Retinal pigment epithelial cell (primary cell): ENCODE results near the gene CPEB3.
"Not testable (repeated sequence)": the region's sequence is repeated elsewhere in the genome, so short reads cannot be mapped to it uniquely, and the experiment has no call there.

Experiments
- DNase-seq: peaks from one replicate; pipeline ENCODE4 v3.0.0-alpha.2; 2010; ENCODE audit warnings: low read depth
- H3K4me3 ChIP-seq: 2 replicates; pipeline ENCODE4 v1.5.1; 2011; ENCODE audit warnings: mild to moderate bottlenecking, low read length, control low read depth, moderate library complexity
- TF ChIP-seq, protein P1 (sequence below): conservative IDR thresholded peaks from 2 replicates; pipeline ENCODE4 v1.5.1; 2011; ENCODE audit warnings: low read depth, low read length, control low read depth, inconsistent platforms

The CPEB3 gene

DNA sequence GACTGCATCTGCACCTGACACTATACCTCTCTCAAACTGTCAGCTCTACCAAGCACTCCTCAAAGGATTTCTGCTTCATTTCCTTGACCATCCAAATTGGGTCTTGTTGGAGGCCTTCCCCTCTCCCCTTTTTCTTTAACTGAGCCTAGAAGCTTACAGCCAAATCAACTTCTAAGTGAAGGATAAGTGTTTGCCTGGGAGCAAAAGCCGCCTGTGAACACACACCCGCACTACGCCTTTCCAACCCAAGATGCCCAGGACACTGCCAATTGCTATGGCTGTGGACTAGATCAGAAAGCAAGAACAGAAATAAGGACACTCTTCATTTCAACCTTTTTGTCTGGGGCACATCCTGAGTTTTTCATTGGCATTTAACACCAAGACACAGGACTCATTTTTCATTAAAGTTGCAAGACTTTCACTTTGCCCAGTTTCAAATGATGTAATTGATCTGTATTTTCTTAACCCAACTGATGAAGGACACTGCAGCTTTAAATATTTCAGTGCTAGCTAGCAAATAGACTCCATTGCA lies 52.8 kb downstream of the CPEB3 start:
- DNase-seq = no peak
- no peak overlapping the region for H3K4me3 ChIP-seq
- TF ChIP-seq, protein P1, sequence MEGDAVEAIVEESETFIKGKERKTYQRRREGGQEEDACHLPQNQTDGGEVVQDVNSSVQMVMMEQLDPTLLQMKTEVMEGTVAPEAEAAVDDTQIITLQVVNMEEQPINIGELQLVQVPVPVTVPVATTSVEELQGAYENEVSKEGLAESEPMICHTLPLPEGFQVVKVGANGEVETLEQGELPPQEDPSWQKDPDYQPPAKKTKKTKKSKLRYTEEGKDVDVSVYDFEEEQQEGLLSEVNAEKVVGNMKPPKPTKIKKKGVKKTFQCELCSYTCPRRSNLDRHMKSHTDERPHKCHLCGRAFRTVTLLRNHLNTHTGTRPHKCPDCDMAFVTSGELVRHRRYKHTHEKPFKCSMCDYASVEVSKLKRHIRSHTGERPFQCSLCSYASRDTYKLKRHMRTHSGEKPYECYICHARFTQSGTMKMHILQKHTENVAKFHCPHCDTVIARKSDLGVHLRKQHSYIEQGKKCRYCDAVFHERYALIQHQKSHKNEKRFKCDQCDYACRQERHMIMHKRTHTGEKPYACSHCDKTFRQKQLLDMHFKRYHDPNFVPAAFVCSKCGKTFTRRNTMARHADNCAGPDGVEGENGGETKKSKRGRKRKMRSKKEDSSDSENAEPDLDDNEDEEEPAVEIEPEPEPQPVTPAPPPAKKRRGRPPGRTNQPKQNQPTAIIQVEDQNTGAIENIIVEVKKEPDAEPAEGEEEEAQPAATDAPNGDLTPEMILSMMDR = no peak

DNA sequence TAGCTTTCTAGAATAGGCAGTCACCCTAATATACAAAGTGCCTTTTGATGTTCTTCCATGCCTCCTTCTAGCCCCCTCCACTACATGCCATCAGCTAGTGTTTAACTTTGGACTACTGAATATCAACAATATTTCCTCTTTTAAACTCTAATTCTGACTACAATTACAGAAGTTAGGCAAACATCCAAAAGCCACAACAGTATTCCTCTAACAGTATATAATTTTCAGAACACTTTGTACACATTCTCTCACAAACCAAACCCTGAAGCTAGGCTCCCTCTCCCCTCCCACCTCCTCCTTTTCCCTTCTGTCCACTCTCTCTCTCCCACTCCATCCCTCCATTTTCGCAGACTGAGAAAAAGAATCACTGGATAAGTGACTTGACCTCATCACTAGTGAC lies 59.7 kb downstream of the CPEB3 start:
- no peak for DNase-seq
- TF ChIP-seq, protein P1 = no peak
- H3K4me3 ChIP-seq = no peak overlapping the region

DNA sequence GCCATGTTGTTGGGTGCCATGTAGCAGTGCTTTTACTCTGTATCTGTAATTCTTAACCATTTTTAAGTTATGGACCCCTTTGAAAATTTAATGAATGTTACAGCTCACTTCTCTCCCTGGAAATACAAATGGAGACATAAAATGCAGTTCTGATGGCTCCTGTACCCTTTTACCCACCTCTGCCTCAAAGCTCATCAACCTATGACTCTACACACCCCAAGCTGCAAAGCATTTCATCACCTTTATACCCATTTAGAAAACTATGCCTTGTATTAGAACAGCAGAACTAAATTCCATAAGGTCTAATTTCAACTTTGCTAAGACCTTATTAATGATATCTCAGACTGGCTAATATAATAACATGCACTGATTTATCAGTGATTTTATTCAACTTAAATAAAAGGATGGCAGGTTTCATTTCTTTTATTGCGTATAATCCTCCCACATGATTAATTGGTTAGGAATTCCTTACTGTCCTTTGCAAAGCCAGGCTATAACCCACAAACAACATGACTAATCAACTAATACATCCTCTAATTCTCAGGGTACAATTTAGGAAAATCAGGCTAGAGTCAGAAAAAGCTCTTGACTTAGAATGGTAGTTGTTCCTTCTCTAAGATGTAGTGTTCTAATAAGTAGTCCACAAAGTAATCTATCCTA lies 68.1 kb downstream of the CPEB3 start:
- peak; percentile 48 for DNase-seq
- TF ChIP-seq, protein P1 = no peak
- H3K4me3 ChIP-seq = no peak overlapping the region

DNA sequence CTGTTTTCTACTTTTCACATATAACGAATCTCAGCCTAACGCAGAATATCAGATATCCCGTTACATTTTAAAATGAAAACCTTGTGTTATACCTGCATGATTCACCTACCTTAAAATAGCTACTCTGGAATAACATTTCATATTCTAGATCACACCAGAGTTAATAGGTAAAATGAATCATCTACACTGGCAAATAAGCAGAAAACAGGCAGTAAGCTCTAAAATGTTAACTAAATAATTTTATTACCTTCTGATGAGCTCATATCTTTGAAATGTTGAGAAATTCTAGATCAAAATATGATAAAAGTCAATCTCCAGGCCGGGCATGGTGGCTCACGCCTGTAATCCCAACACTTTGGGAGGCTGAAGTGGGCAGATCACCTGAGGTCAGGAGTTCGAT lies 71.3 kb downstream of the CPEB3 start:
- H3K4me3 ChIP-seq = no peak overlapping the region
- TF ChIP-seq, protein P1 = no peak
- no peak for DNase-seq

DNA sequence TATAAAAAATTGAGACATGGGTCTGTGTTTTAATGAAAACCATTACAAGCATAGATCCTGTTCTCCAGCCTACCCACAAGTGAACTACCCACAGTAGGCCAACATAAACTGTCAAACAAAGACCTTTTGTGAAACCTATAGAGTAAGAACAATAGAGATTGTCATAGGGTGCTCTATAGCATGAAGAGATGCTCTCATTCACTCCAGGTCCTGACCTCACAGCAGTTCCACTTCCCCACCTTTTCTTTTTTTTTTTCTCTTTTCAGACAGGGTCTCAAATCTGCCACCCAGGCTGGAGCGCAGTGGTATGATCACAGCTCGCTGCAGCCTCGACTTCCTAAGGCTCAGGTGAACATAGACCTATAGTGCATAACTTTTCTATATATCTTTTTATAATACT lies 72.3 kb downstream of the CPEB3 start:
- TF ChIP-seq, protein P1 = no peak
- H3K4me3 ChIP-seq = no peak overlapping the region
- DNase-seq = no peak

DNA sequence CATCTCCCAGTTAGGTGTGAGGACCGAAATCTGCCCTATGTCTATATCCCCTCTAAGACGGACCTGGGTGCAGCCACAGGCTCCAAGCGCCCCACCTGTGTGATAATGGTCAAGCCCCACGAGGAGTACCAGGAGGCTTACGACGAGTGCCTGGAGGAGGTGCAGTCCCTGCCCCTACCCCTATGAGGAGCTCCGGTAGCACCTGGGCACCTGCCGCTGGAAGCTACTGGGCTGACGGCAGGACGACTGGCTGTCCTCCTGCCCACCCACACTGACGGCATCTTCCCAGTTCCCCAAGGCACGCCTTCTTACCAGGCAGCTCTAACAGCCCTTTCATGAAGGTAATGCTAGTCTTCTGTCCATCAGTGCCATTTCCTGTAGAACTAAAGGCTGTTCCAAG lies 74.3 kb downstream of the CPEB3 start:
- DNase-seq, H3K4me3 ChIP-seq: not testable (repeated sequence)
- TF ChIP-seq, protein P1 = peak; percentile 1

DNA sequence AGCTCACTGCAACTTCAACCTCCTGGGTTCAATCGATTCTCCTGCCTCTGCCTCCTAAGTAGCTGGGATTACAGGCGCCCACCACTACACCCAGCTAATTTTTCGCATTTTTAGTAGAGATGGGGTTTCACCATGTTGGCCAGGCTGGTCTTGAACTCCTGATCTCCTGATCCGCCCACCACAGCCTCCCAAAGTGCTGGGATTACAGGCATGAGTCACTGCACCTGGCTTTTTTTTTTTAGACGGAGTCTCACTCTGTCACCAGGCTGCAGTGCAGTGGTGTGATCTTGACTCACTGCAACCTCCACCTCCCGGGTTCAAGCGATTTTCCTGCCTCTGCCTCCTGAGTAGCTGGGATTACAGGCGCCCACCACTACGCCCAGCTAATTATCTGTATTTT lies 75.7 kb downstream of the CPEB3 start:
- not testable (repeated sequence) for H3K4me3 ChIP-seq, DNase-seq
